ENCODE measurements around the gene CFTR. TPM values are rescaled to one million over a fixed set of nuclear protein-coding genes. Genes with fewer than 3 reads are reported as not detected.
"Not testable (repeated sequence)": the region's sequence is repeated elsewhere in the genome, so short reads cannot be mapped to it uniquely, and the experiment has no call there.

The CFTR gene
- total RNA-seq, 1 donor from 2014 or later: 35.3 TPM

- intact Hi-C loops (cut with DNase I): no loop called here
These were observed 31.2 kb upstream of the CFTR start for GRCh38 chr7:117448655-117449054.

GRCh38 chr7:117458977-117459583 is 20.7 kb upstream of the CFTR start:
- Histone ChIP-seq H3K9me3 (no peaks in the 10 kb centered on the region), H3K4me3 (no peak overlapping the region), H3K27me3 (ENCODE audit: low read depth) (no peaks in the 10 kb centered on the region), H3K4me1 (no peaks in the 10 kb centered on the region), H3K36me3 (no peaks in the 10 kb centered on the region), H3K27ac (no peak overlapping the region)
- DNase-seq (no peak), ATAC-seq (no peak)
- TF ChIP-seq, protein P1, sequence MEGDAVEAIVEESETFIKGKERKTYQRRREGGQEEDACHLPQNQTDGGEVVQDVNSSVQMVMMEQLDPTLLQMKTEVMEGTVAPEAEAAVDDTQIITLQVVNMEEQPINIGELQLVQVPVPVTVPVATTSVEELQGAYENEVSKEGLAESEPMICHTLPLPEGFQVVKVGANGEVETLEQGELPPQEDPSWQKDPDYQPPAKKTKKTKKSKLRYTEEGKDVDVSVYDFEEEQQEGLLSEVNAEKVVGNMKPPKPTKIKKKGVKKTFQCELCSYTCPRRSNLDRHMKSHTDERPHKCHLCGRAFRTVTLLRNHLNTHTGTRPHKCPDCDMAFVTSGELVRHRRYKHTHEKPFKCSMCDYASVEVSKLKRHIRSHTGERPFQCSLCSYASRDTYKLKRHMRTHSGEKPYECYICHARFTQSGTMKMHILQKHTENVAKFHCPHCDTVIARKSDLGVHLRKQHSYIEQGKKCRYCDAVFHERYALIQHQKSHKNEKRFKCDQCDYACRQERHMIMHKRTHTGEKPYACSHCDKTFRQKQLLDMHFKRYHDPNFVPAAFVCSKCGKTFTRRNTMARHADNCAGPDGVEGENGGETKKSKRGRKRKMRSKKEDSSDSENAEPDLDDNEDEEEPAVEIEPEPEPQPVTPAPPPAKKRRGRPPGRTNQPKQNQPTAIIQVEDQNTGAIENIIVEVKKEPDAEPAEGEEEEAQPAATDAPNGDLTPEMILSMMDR (IDR thresholded peaks at IDR 0.05): peak; percentile 51
- intact Hi-C loops (cut with DNase I): no loop called here

More at GRCh38 chr7:117448655-117449054, 31.2 kb upstream of the CFTR start:
- H3K4me3 ChIP-seq: no peak overlapping the region
- no peak for ATAC-seq
- no peak for DNase-seq
- H3K4me1 ChIP-seq: no peaks in the 10 kb centered on the region
- no peak overlapping the region for H3K27ac ChIP-seq
- H3K27me3 ChIP-seq (ENCODE audit: low read depth): no peaks in the 10 kb centered on the region
- H3K36me3 ChIP-seq: no peaks in the 10 kb centered on the region
- no peaks in the 10 kb centered on the region for H3K9me3 ChIP-seq
- TF ChIP-seq, protein P1 (IDR thresholded peaks at IDR 0.05): no peak

GRCh38 chr7:117459735-117460134 is 20.1 kb upstream of the CFTR start:
- Histone ChIP-seq H3K4me3 (no peak overlapping the region), H3K9me3 (no peaks in the 10 kb centered on the region), H3K36me3 (no peaks in the 10 kb centered on the region), H3K27ac (no peak overlapping the region), H3K4me1 (no peaks in the 10 kb centered on the region), H3K27me3 (ENCODE audit: low read depth) (no peaks in the 10 kb centered on the region)
- intact Hi-C loops (cut with DNase I): no loop called here
- TF ChIP-seq, protein P1 (IDR thresholded peaks at IDR 0.05): no peak
- ATAC-seq: no peak
- DNase-seq: no peak

DNA sequence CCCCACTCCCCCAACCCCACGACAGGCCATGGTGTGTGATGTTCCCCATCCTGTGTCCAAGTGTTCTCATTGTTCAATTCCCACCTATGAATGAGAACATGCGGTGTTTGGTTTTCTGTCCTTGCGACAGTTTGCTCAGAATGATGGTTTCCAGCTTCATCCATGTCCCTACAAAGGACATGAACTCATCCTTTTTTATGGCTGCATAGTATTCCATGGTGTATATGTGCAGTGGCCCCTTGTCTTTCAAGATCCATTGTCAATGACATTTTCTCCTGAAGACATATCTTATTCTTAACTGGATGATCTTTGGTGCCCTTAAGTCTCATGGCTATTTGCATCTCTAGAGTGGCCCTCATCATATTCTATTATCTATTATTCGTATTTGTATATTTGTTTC is 19.0 kb upstream of the CFTR start:
- H3K27ac ChIP-seq; H3K27me3 ChIP-seq (ENCODE audit: low read depth); H3K36me3 ChIP-seq; intact Hi-C loops (cut with DNase I); H3K4me3 ChIP-seq; H3K9me3 ChIP-seq; H3K4me1 ChIP-seq; ATAC-seq; DNase-seq: not testable (repeated sequence)

DNA sequence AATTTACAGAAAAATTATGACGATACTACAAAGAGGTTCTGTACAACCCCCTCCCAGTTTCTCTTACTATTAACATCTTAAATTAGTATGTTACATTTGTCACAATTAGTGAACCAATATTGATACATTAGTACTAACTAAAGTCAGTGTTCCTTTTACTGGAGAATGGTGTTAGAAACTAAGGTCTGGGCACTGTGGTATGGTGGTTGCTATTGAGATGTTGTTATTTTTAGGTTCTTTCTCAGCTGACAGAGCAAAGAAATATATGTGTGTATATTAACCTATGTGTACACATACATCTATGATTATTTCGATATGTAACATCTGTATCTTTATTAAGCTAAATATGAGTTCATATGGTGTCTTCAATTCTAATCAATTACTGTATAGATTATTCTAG is 11.7 kb upstream of the CFTR start:
- Histone ChIP-seq H3K36me3 (no peaks in the 10 kb centered on the region), H3K9me3 (no peaks in the 10 kb centered on the region), H3K4me3 (no peak overlapping the region), H3K27ac (no peak overlapping the region), H3K4me1 (no peaks in the 10 kb centered on the region), H3K27me3 (ENCODE audit: low read depth) (no peaks in the 10 kb centered on the region)
- intact Hi-C loops (cut with DNase I): no loop called here
- DNase-seq (no peak), ATAC-seq (no peak)
- TF ChIP-seq, protein P1 (IDR thresholded peaks at IDR 0.05): no peak

DNA sequence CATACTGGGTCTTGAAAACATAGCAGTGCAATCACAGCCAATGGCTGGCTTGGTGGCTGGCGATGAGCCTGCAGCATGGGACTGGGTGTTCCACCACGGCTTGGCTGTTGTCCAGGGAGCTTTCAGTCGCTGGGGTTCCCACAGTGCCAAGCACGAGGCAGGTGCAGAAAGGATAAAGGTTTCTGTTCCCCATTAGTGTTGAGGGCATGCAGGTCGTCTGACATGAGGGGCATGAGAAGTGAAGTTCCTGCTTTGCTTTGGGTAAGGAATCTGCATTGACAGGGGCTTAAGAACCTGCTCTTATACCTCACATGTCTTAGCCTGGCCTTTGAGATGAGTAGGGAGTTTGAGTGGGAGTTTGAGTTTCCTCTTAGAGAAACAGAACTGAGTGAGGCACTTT is 9.0 kb upstream of the CFTR start:
- H3K9me3 ChIP-seq: no peaks in the 10 kb centered on the region
- TF ChIP-seq, protein P1 (IDR thresholded peaks at IDR 0.05): no peak
- no peak overlapping the region for H3K4me3 ChIP-seq
- no peaks in the 10 kb centered on the region for H3K36me3 ChIP-seq
- DNase-seq: no peak
- H3K4me1 ChIP-seq: no peaks in the 10 kb centered on the region
- intact Hi-C loops (cut with DNase I): no loop called here
- no peaks in the 10 kb centered on the region for H3K27me3 ChIP-seq (ENCODE audit: low read depth)
- H3K27ac ChIP-seq: no peak overlapping the region
- no peak for ATAC-seq

All from lower lobe of right lung (tissue), 2 donors.